ENCODE results near the gene FAM124A. TPM values are rescaled to one million over a fixed set of nuclear protein-coding genes. Genes with fewer than 3 reads are reported as not detected.

The FAM124A gene
- total and polyA plus RNA-seq, 2 donors (not counting 3 experiments of a cell fraction or from before 2014, with no cell fraction given) = 3.8 to 9.9 TPM

DNA sequence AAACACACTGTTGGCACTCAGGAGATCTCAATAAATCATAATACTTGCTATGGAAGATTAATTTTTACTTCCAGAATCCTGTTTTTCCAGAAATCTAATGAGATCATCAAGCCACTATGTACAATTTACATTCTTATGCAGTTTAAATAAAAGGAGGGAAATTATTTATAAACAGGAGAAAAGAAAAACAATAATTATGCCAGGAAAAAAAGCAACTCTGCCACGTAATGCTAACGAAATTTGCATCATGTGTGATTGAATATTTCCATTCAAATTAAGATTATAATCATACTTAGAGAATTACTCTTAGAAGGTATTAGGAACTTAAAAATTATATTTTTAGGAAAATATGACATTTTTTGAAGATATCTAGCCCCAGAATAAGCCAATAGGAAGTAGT is 13.0 kb downstream of the FAM124A start:
- dilution Hi-C loops (cut with MboI; ENCODE audit: extremely low pct_ligation_motif_present, low sequenced_read_pairs) (no loop called here), intact Hi-C loops (cut with micrococcal nuclease) (no loop called here)
- Histone ChIP-seq H3K27ac (ENCODE audit: insufficient read depth, low read depth, low read length) (no peak overlapping the region), H3K9me1 (replicated peaks; ENCODE audit: control insufficient read depth, extremely low read depth, insufficient read depth, low read length) (no peaks in the 10 kb centered on the region), H3K4me1 (ENCODE audit: control insufficient read depth, extremely low read depth, insufficient read depth, low read length) (peaks cover 20% of the 10 kb centered on the region), H3K9ac (replicated peaks; ENCODE audit: extremely low read depth, insufficient read depth, low read length) (no peak overlapping the region), H3K27me3 (ENCODE audit: control insufficient read depth in 2 of 2, insufficient read depth in 2 of 2, low read length in 2 of 2) (no peaks in the 10 kb centered on the region), H4K20me1 (replicated peaks; ENCODE audit: control insufficient read depth, extremely low read depth, insufficient read depth, low read length) (no peaks in the 10 kb centered on the region), H3K4me3 (replicated peaks in 1 of 3; ENCODE audit: insufficient read depth in 1 of 3, low read depth in 1 of 3, low read length in 3 of 3) (no peak overlapping the region), H2AFZ (ENCODE audit: low read depth, low read length) (no peak overlapping the region), H3K79me2 (ENCODE audit: control insufficient read depth, insufficient read depth, low read length) (no peaks in the 10 kb centered on the region), H3K36me3 (ENCODE audit: control insufficient read depth in 2 of 2, extremely low read depth in 1 of 2, insufficient read depth in 2 of 2, low read length in 2 of 2) (no peaks in the 10 kb centered on the region), H3K4me2 (ENCODE audit: insufficient read depth, low read length) (no peak overlapping the region), H3K9me3 (replicated peaks; ENCODE audit: control insufficient read depth, insufficient read depth, low read length) (no peaks in the 10 kb centered on the region)
- BruUV-seq (replicated peaks) = no TSS peak
- peak; percentile 37 for DNase-seq (ENCODE audit: low read depth, low spot score)
- peak; percentile 21 for FAIRE-seq
- TF ChIP-seq JUN (IDR thresholded peaks at IDR 0.05; ENCODE audit: borderline replicate concordance, insufficient read depth, insufficient read length, low read depth) = no peak
- TF ChIP-seq, protein P1, sequence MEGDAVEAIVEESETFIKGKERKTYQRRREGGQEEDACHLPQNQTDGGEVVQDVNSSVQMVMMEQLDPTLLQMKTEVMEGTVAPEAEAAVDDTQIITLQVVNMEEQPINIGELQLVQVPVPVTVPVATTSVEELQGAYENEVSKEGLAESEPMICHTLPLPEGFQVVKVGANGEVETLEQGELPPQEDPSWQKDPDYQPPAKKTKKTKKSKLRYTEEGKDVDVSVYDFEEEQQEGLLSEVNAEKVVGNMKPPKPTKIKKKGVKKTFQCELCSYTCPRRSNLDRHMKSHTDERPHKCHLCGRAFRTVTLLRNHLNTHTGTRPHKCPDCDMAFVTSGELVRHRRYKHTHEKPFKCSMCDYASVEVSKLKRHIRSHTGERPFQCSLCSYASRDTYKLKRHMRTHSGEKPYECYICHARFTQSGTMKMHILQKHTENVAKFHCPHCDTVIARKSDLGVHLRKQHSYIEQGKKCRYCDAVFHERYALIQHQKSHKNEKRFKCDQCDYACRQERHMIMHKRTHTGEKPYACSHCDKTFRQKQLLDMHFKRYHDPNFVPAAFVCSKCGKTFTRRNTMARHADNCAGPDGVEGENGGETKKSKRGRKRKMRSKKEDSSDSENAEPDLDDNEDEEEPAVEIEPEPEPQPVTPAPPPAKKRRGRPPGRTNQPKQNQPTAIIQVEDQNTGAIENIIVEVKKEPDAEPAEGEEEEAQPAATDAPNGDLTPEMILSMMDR (IDR thresholded peaks at IDR 0.05; ENCODE audit: extremely low read depth in 1 of 2, insufficient read depth in 1 of 2, low read depth in 1 of 2, low read length in 2 of 2) = no peak
- TF ChIP-seq, protein P2, sequence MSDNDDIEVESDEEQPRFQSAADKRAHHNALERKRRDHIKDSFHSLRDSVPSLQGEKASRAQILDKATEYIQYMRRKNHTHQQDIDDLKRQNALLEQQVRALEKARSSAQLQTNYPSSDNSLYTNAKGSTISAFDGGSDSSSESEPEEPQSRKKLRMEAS (IDR thresholded peaks at IDR 0.05; ENCODE audit: insufficient read depth, insufficient read length) = no peak
- TF ChIP-seq GATA2 (IDR thresholded peaks at IDR 0.05; ENCODE audit: insufficient read depth, insufficient read length, low read depth, low read length) = no peak
- TF ChIP-seq POLR2AphosphoS5 (IDR thresholded peaks at IDR 0.05; ENCODE audit: insufficient read depth, low read depth, low read length) = no peak
- no peak for TF ChIP-seq POLR2A (IDR thresholded peaks at IDR 0.05; ENCODE audit: low read depth, low read length)
- CTCF ChIA-PET = interaction anchor here (1.1 to 4.2 kb wide), 4 partner anchors 12 to 110 kb away, joined by 3 to 18 read pairs (median 8); no protein-coding TSS in a partner anchor
- POLR2A ChIA-PET = no interaction called here

All from endothelial cell of umbilical vein (primary cell).